Measurements from ENCODE around the gene MYO7A. TPM values are rescaled to one million over a fixed set of nuclear protein-coding genes. Genes with fewer than 3 reads are reported as not detected.

Gene MYO7A
- total RNA-seq, 2 donors from 2014 or later, result 3.1 to 102 TPM

GRCh38 chr11:77122576-77123212 lies 5.4 kb upstream of the MYO7A start:
- Histone ChIP-seq H3K4me1 (replicated peaks) (no peaks in the 10 kb centered on the region), H3K36me3 (peaks cover 0 to 6% of the 10 kb centered on the region in 2 donors), H3K9me3 (no peaks in the 10 kb centered on the region), H3K27ac (no peak overlapping the region), H3K27me3 (replicated peaks; ENCODE audit: insufficient read depth) (no peaks in the 10 kb centered on the region), H3K4me3 (no peak overlapping the region)
- no peak for DNase-seq (ENCODE audit: low spot score)
- 89% methylated on average over 6 of the region's 7 CpGs for WGBS
- intact Hi-C loops (cut with DNase I), result no loop called here
- TF ChIP-seq, protein P1, sequence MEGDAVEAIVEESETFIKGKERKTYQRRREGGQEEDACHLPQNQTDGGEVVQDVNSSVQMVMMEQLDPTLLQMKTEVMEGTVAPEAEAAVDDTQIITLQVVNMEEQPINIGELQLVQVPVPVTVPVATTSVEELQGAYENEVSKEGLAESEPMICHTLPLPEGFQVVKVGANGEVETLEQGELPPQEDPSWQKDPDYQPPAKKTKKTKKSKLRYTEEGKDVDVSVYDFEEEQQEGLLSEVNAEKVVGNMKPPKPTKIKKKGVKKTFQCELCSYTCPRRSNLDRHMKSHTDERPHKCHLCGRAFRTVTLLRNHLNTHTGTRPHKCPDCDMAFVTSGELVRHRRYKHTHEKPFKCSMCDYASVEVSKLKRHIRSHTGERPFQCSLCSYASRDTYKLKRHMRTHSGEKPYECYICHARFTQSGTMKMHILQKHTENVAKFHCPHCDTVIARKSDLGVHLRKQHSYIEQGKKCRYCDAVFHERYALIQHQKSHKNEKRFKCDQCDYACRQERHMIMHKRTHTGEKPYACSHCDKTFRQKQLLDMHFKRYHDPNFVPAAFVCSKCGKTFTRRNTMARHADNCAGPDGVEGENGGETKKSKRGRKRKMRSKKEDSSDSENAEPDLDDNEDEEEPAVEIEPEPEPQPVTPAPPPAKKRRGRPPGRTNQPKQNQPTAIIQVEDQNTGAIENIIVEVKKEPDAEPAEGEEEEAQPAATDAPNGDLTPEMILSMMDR (IDR thresholded peaks at IDR 0.05), result no peak
- TF ChIP-seq POLR2A (IDR thresholded peaks at IDR 0.05), result no peak
- no peak for TF ChIP-seq POLR2AphosphoS5 (IDR thresholded peaks at IDR 0.05)

DNA sequence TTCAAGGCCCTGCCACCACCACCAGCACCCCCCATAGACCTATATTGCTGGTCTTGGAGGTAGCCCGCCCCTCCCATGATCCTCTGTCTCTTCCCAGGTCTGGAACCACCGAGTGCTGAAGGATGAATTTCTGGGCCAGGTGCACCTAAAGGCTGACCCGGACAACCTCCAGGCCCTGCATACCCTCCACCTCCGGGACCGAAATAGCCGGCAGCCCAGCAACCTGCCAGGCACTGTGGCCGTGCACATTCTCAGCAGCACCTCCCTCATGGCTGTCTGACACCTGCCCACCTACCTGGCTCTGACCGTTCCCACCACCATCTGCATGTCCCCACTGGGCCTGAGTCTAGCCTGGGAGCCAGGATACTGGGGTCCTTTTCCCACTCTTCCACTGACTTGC lies 4.5 kb upstream of the MYO7A start:
- H3K36me3 ChIP-seq, result peaks cover 0 to 6% of the 10 kb centered on the region in 2 donors
- intact Hi-C loops (cut with DNase I), result no loop called here
- WGBS, result 87% methylated on average over 8 of the region's 8 CpGs

GRCh38 chr11:77124041-77124440 lies 4.0 kb upstream of the MYO7A start:
- no peak overlapping the region for H3K27ac ChIP-seq
- no peaks in the 10 kb centered on the region for H3K9me3 ChIP-seq
- TF ChIP-seq, protein P1 (IDR thresholded peaks at IDR 0.05), result no peak
- no peak for TF ChIP-seq POLR2A (IDR thresholded peaks at IDR 0.05)
- TF ChIP-seq POLR2AphosphoS5 (IDR thresholded peaks at IDR 0.05), result no peak
- peaks cover 0 to 6% of the 10 kb centered on the region in 2 donors for H3K36me3 ChIP-seq
- H3K4me3 ChIP-seq, result no peak overlapping the region
- no peaks in the 10 kb centered on the region for H3K4me1 ChIP-seq (replicated peaks)
- WGBS, result 84% methylated on average over 8 of the region's 8 CpGs
- no peak for DNase-seq (ENCODE audit: low spot score)
- intact Hi-C loops (cut with DNase I), result no loop called here
- H3K27me3 ChIP-seq (replicated peaks; ENCODE audit: insufficient read depth), result no peaks in the 10 kb centered on the region

More for the DNA sequence above, 4.5 kb upstream of the MYO7A start:
- H3K27me3 ChIP-seq (replicated peaks; ENCODE audit: insufficient read depth), result no peaks in the 10 kb centered on the region
- DNase-seq (ENCODE audit: low spot score), result no peak
- H3K4me3 ChIP-seq, result no peak overlapping the region
- TF ChIP-seq, protein P1 (IDR thresholded peaks at IDR 0.05), result no peak
- TF ChIP-seq POLR2A (IDR thresholded peaks at IDR 0.05) (no peak), POLR2AphosphoS5 (IDR thresholded peaks at IDR 0.05) (no peak)
- no peaks in the 10 kb centered on the region for H3K4me1 ChIP-seq (replicated peaks)
- H3K9me3 ChIP-seq, result no peaks in the 10 kb centered on the region
- H3K27ac ChIP-seq, result no peak overlapping the region

GRCh38 chr11:77124488-77124887 lies 3.6 kb upstream of the MYO7A start:
- TF ChIP-seq, protein P1 (IDR thresholded peaks at IDR 0.05), result no peak
- TF ChIP-seq POLR2AphosphoS5 (IDR thresholded peaks at IDR 0.05) (no peak), POLR2A (IDR thresholded peaks at IDR 0.05) (no peak)
- H3K36me3 ChIP-seq, result peaks cover 0 to 6% of the 10 kb centered on the region in 2 donors
- no peaks in the 10 kb centered on the region for H3K27me3 ChIP-seq (replicated peaks; ENCODE audit: insufficient read depth)
- intact Hi-C loops (cut with DNase I), result no loop called here
- no peaks in the 10 kb centered on the region for H3K9me3 ChIP-seq
- H3K4me1 ChIP-seq (replicated peaks), result no peaks in the 10 kb centered on the region
- WGBS, result 91% methylated on average over 6 of the region's 6 CpGs
- no peak overlapping the region for H3K27ac ChIP-seq
- no peak overlapping the region for H3K4me3 ChIP-seq
- DNase-seq (ENCODE audit: low spot score), result no peak

DNA sequence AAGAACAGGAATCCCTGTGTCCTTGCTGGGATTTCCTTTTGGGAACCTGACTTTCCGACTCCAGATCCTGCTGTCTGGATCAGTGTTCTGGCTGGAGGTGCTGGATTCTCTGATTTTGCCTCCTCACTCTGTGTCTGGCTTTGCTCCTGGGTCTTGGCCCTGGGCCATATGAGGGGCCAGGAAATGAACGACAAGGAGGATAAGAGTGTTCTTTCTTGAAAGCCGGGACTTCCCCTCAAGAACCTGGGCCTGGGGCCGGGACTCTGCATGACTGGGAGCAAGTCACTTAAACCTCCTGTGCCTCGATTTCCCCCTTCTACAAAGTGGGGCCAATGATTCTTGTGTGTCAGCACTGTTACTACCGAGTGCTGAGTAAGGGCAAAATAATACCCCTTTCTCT lies 2.9 kb upstream of the MYO7A start:
- peaks cover 0 to 3% of the 10 kb centered on the region in 2 donors for H3K36me3 ChIP-seq
- H3K27ac ChIP-seq, result no peak overlapping the region
- H3K4me1 ChIP-seq (replicated peaks), result no peaks in the 10 kb centered on the region
- TF ChIP-seq, protein P1 (IDR thresholded peaks at IDR 0.05), result no peak
- TF ChIP-seq POLR2AphosphoS5 (IDR thresholded peaks at IDR 0.05), result no peak
- no peak for TF ChIP-seq POLR2A (IDR thresholded peaks at IDR 0.05)
- no peak overlapping the region for H3K4me3 ChIP-seq
- intact Hi-C loops (cut with DNase I), result loop anchor here (5.0 kb wide), 3 partner anchors 62 to 492 kb away; no protein-coding TSS in a partner anchor
- WGBS, result 59% methylated on average over 6 of the region's 6 CpGs
- H3K9me3 ChIP-seq, result no peaks in the 10 kb centered on the region
- no peaks in the 10 kb centered on the region for H3K27me3 ChIP-seq (replicated peaks; ENCODE audit: insufficient read depth)
- no peak for DNase-seq (ENCODE audit: low spot score)
